H1 (cell line): ENCODE results near the gene ARMC5. TPM values are rescaled to one million over a fixed set of nuclear protein-coding genes. Genes with fewer than 3 reads are reported as not detected.

Source experiments
- CTCF ChIA-PET: fragments of 300-600 bp; sonication (Branson Sonifier 250); formaldehyde crosslinking; loops from one replicate; lab custom pipeline; 2021; ENCODE audit not compliant: partially characterized antibody; lab: Charles Lee
- POLR2A ChIA-PET: fragments of 300-600 bp; sonication (Branson Sonifier 250); formaldehyde crosslinking; loops from one replicate; lab custom pipeline; 2021; ENCODE audit warnings: inconsistent platforms; ENCODE audit not compliant: partially characterized antibody; lab: Charles Lee
- DNase-seq, 2 experiments: peaks; one replicate each; pipeline versions ENCODE4 v3.0.0 to v3.0.0-alpha.2; 2010 to 2022; ENCODE audit warnings: low spot score in 2 of 2, low read depth in 1 of 2, mixed read lengths in 1 of 2
- FAIRE-seq: peaks from 2 replicates; lab custom pipeline; 2011; peaks lifted over from hg19 to GRCh38; lab: Jason Lieb, UNC
- H2AFZ ChIP-seq: 2 replicates; pipeline ENCODE4 v1.8.1; 2012; ENCODE audit warnings: low read length, inconsistent platforms
- H2AK5ac ChIP-seq: 2 replicates; pipeline ENCODE4 v1.6.1; 2013; ENCODE audit warnings: low read depth, low read length
- H2BK120ac ChIP-seq: replicated peaks from 2 replicates; pipeline ENCODE3; 2013; ENCODE audit warnings: low read depth, low read length, inconsistent platforms
- H2BK12ac ChIP-seq: 2 replicates; pipeline ENCODE4 v1.6.1; 2013; ENCODE audit warnings: low read depth, low read length
- H2BK15ac ChIP-seq: 2 replicates; pipeline ENCODE4 v1.6.1; 2013; ENCODE audit warnings: low read length
- H2BK20ac ChIP-seq: 2 replicates; pipeline ENCODE4 v1.6.1; 2013; ENCODE audit warnings: low read length
- H2BK5ac ChIP-seq: 2 replicates; pipeline ENCODE4 v1.6.1; 2013; ENCODE audit warnings: low read depth, low read length
- H3K14ac ChIP-seq: 2 replicates; pipeline ENCODE4 v1.6.1; 2013; ENCODE audit warnings: inconsistent platforms; ENCODE audit not compliant: insufficient read length
- H3K18ac ChIP-seq: 2 replicates; pipeline ENCODE4 v1.6.1; 2013; ENCODE audit warnings: low read length; ENCODE audit errors: extremely low read depth
- H3K23ac ChIP-seq: 2 replicates; pipeline ENCODE4 v1.6.1; 2013; ENCODE audit warnings: inconsistent platforms; ENCODE audit not compliant: insufficient read length
- H3K23me2 ChIP-seq: 2 replicates; pipeline ENCODE4 v1.6.1; 2013; ENCODE audit warnings: low read depth, low read length
- H3K27ac ChIP-seq: 2 replicates; pipeline ENCODE4 v1.6.1; 2011; ENCODE audit warnings: low read depth, low read length, inconsistent platforms
- H3K27me3 ChIP-seq, 4 experiments: replicated peaks in 1 of 4; 1 replicate in 1 of 4; 2 replicates in 3 of 4; pipeline versions ENCODE4 v1.6.1 to v1.8.1; 2011 to 2013; ENCODE audit warnings: low read length in 3 of 4, mild to moderate bottlenecking in 3 of 4, inconsistent platforms in 2 of 4, mixed read lengths in 2 of 4, moderate library complexity in 1 of 4; ENCODE audit not compliant: control insufficient read depth in 3 of 4, insufficient read depth in 3 of 4; ENCODE audit errors: extremely low read depth in 1 of 4
- H3K36me3 ChIP-seq, 4 experiments: 2 replicates each; pipeline versions ENCODE4 v1.6.1 to v1.8.1; 2011 to 2013; ENCODE audit warnings: mild to moderate bottlenecking in 4 of 4, low read length in 3 of 4, moderate library complexity in 2 of 4, control low read depth in 1 of 4, inconsistent platforms in 1 of 4; ENCODE audit not compliant: insufficient read depth in 4 of 4, control insufficient read depth in 2 of 4
- H3K4ac ChIP-seq: replicated peaks from 2 replicates; pipeline ENCODE3; 2013; ENCODE audit warnings: low read length, low read depth, mixed read lengths, inconsistent platforms; ENCODE audit not compliant: insufficient read length
- H3K4me1 ChIP-seq, 4 experiments: replicated peaks in 1 of 4; 1 replicate in 1 of 4; 2 replicates in 3 of 4; pipeline versions ENCODE4 v1.6.1 to v1.8.1; 2011 to 2013; ENCODE audit warnings: low read length in 3 of 4, inconsistent platforms in 2 of 4, mixed read lengths in 1 of 4; ENCODE audit not compliant: insufficient read depth in 4 of 4, control insufficient read depth in 3 of 4
- H3K4me2 ChIP-seq, 2 experiments: 2 replicates each; pipeline versions ENCODE4 v1.6.1 to v1.8.1; 2011 to 2013; ENCODE audit warnings: low read depth in 2 of 2, low read length in 2 of 2, control low read depth in 1 of 2, inconsistent platforms in 1 of 2, mild to moderate bottlenecking in 1 of 2; ENCODE audit not compliant: insufficient read depth in 1 of 2
- H3K4me3 ChIP-seq, 4 experiments: fragments of 200-600, 300-600 bp in 1 of 4; sonication (generic), shearing (Covaris generic), sonication (Bioruptor Twin) in 1 of 4; 2 replicates each; pipeline versions ENCODE4 v1.5.1 to v1.8.1; 2011 to 2016; ENCODE audit warnings: low read length in 4 of 4, low read depth in 3 of 4, control low read depth in 2 of 4, inconsistent platforms in 2 of 4, mild to moderate bottlenecking in 2 of 4, mixed read lengths in 1 of 4, moderate library complexity in 1 of 4; ENCODE audit not compliant: insufficient read depth in 2 of 4; ENCODE audit errors: extremely low read depth in 1 of 4
- H3K56ac ChIP-seq: replicated peaks from 2 replicates; pipeline ENCODE3; 2013; ENCODE audit warnings: low read depth, mild to moderate bottlenecking, mixed read lengths, low read length, inconsistent platforms; ENCODE audit not compliant: insufficient read length
- H3K79me1 ChIP-seq: 2 replicates; pipeline ENCODE4 v1.6.1; 2013; ENCODE audit warnings: low read depth, low read length, control low read depth
- H3K79me2 ChIP-seq, 2 experiments: 2 replicates each; pipeline versions ENCODE4 v1.6.1 to v1.8.1; 2012 to 2013; ENCODE audit warnings: low read length in 2 of 2, mild to moderate bottlenecking in 2 of 2, inconsistent platforms in 1 of 2; ENCODE audit not compliant: insufficient read depth in 2 of 2, control insufficient read depth in 1 of 2
- H3K9ac ChIP-seq, 4 experiments: replicated peaks in 1 of 4; 1 replicate in 1 of 4; 2 replicates in 3 of 4; pipeline versions ENCODE4 v1.6.1 to v1.8.1; 2011 to 2013; ENCODE audit warnings: low read depth in 3 of 4, low read length in 3 of 4, control low read depth in 2 of 4, mild to moderate bottlenecking in 2 of 4, moderate library complexity in 2 of 4, inconsistent platforms in 1 of 4; ENCODE audit errors: extremely low read depth in 1 of 4
- H3K9me3 ChIP-seq, 2 experiments: 2 replicates each; pipeline versions ENCODE4 v1.6.1 to v1.8.1; 2012 to 2013; ENCODE audit warnings: mild to moderate bottlenecking in 2 of 2, moderate library complexity in 2 of 2, control low read depth in 1 of 2, inconsistent platforms in 1 of 2, low read depth in 1 of 2, low read length in 1 of 2, mixed read lengths in 1 of 2; ENCODE audit not compliant: insufficient read depth in 2 of 2
- H4K20me1 ChIP-seq, 2 experiments: replicated peaks in 1 of 2; 2 replicates each; pipeline versions ENCODE3 to v1.8.1; 2011 to 2013; ENCODE audit warnings: inconsistent platforms in 2 of 2, low read length in 2 of 2, mild to moderate bottlenecking in 1 of 2; ENCODE audit not compliant: insufficient read depth in 2 of 2, control insufficient read depth in 1 of 2
- H4K5ac ChIP-seq: 2 replicates; pipeline ENCODE4 v1.6.1; 2013; ENCODE audit warnings: low read length, low read depth, mixed read lengths, inconsistent platforms; ENCODE audit not compliant: insufficient read length
- H4K8ac ChIP-seq: 2 replicates; pipeline ENCODE4 v1.8.0; 2013; ENCODE audit warnings: mild to moderate bottlenecking, moderate library complexity, low read length, inconsistent platforms; ENCODE audit not compliant: insufficient read depth; ENCODE audit errors: extremely low read depth
- H4K91ac ChIP-seq: replicated peaks from 2 replicates; pipeline ENCODE3; 2013; ENCODE audit warnings: low read length, mixed read lengths, inconsistent platforms; ENCODE audit not compliant: insufficient read length
- BACH1 ChIP-seq: IDR thresholded peaks from 2 replicates; pipeline ENCODE4 v1.6.1; 2012; ENCODE audit warnings: low read length, improper control_type of control experiment
- EGR1 ChIP-seq: IDR thresholded peaks from 2 replicates; pipeline ENCODE4 v1.6.1; 2011; ENCODE audit warnings: low read depth, low read length, borderline replicate concordance
- FOSL1 ChIP-seq: IDR thresholded peaks from 2 replicates; pipeline ENCODE4 v1.6.1; 2011; ENCODE audit warnings: mild to moderate bottlenecking, low read depth, low read length, moderate library complexity; ENCODE audit not compliant: insufficient read depth
- GABPA ChIP-seq: IDR thresholded peaks from 2 replicates; pipeline ENCODE4 v1.6.1; 2011; ENCODE audit warnings: mild to moderate bottlenecking, low read length, moderate library complexity, borderline replicate concordance; ENCODE audit not compliant: insufficient read depth
- HDAC2 ChIP-seq, 2 experiments: fragments of 300-600 bp in 1 of 2; sonication (generic) in 1 of 2; IDR thresholded peaks; 2 replicates each; pipeline ENCODE4 v1.6.1; 2011 to 2012; ENCODE audit warnings: low read depth in 2 of 2, low read length in 2 of 2, mild to moderate bottlenecking in 2 of 2, moderate library complexity in 2 of 2, borderline replicate concordance in 1 of 2, inconsistent platforms in 1 of 2
- HDAC6 ChIP-seq: IDR thresholded peaks from one replicate; pipeline ENCODE4 v1.7.1; 2012; ENCODE audit warnings: low read depth, mild to moderate bottlenecking, inconsistent platforms, low read length, moderate library complexity
- KDM5A ChIP-seq: fragments of 200-600 bp; IDR thresholded peaks from 2 replicates; pipeline ENCODE4 v1.7.1; 2012; ENCODE audit warnings: mild to moderate bottlenecking, low read length, inconsistent platforms, mixed read lengths
- MAFK ChIP-seq: IDR thresholded peaks from 2 replicates; pipeline ENCODE4 v1.6.1; 2012; ENCODE audit warnings: low read depth, mild to moderate bottlenecking, improper control_type of control experiment, low read length
- POLR2A ChIP-seq, 2 experiments: IDR thresholded peaks; 1 replicate in 1 of 2; 2 replicates in 1 of 2; pipeline ENCODE4 v1.6.1; 2011; ENCODE audit warnings: low read depth in 2 of 2, low read length in 2 of 2, mild to moderate bottlenecking in 2 of 2; ENCODE audit errors: control extremely low read depth in 1 of 2
- RNF2 ChIP-seq: fragments of 200-900, 300-1000 bp; sonication (generic); IDR thresholded peaks from 2 replicates; pipeline ENCODE4 v1.7.1; 2016; ENCODE audit warnings: borderline replicate concordance, low read depth, mild to moderate bottlenecking, antibody characterized with exemption, low read length; ENCODE audit not compliant: poor library complexity, severe bottlenecking; ENCODE audit errors: missing control alignments
- SRF ChIP-seq: IDR thresholded peaks from 2 replicates; pipeline ENCODE4 v1.6.1; 2011; ENCODE audit warnings: mild to moderate bottlenecking, low read depth, low read length, moderate library complexity
- TAF7 ChIP-seq: optimal IDR thresholded peaks from 2 replicates; pipeline ENCODE3; 2011; ENCODE audit warnings: low read depth, mild to moderate bottlenecking, inconsistent platforms, low read length, moderate library complexity, borderline replicate concordance
- WGBS, 2 experiments: shearing (Covaris generic) in 1 of 2; methylation state at CpG; one replicate each; pipeline versions ENCODE4 v1.1.6 to v1.1.7; 2013 to 2015; ENCODE audit warnings: low lambda C conversion rate in 2 of 2, mixed read lengths in 2 of 2, inconsistent platforms in 1 of 2, low coverage in 1 of 2, missing lambda C conversion rate in 1 of 2; ENCODE audit not compliant: insufficient replicate concordance in 2 of 2, insufficient coverage in 1 of 2, insufficient read length in 1 of 2; ENCODE audit errors: extremely low coverage in 1 of 2, missing lambda C conversion rate in 1 of 2; 5-methylcytosine and 5-hydroxymethylcytosine counted together
- polyA plus RNA-seq, 7 experiments: library from polyadenylated mRNA; depleted of rRNA in 3 of 7; stranded (reverse) in 5 of 7; unstranded in 2 of 7; fragments of >200 nt in 5 of 7; fragments of 200-250 nt in 2 of 7; gene quantifications; 1 replicate in 5 of 7; 2 replicates in 1 of 7; 4 replicates in 1 of 7; pipeline versions ENCODE4 v1.2.1 to v1.2.3, GENCODE V29; 2011 to 2013; ENCODE audit warnings: missing spikeins in 2 of 7, mixed read lengths in 2 of 7
- total RNA-seq: library from RNA; stranded (reverse); fragmentation: NEBNext Ultra II Directional; extraction: Animal tissue kit (Norgen Biotek cat#: 25700); gene quantifications from 2 replicates; pipeline ENCODE4 v1.2.1, GENCODE V29; 2021
- TF ChIP-seq, protein P1 (sequence below): IDR thresholded peaks from 2 replicates; pipeline ENCODE4 v1.6.1; 2011; ENCODE audit warnings: low read length, improper control_type of control experiment

Gene ARMC5
- total and polyA plus RNA-seq, 2 of the 8 experiments (the other 6 are each of a cell fraction or from before 2014, with no cell fraction given), result 7.8 to 8.7 TPM

GRCh38 chr16:31505483-31505882, 46.2 kb downstream of the ARMC5 start:
- Histone ChIP-seq H2AK5ac (no peak overlapping the region), H3K9ac (no peak overlapping the region), H3K14ac (no peak overlapping the region), H3K23ac (no peak overlapping the region), H3K27me3 (no peaks in the 10 kb centered on the region), H2BK120ac (no peak overlapping the region), H3K27ac (no peak overlapping the region), H3K79me1 (0 out of 2 replicates have a peak, but pooled peaks cover 2% of the 10 kb centered on the region), H3K79me2 (peaks cover 0 to 6% of the 10 kb centered on the region in 2 experiments; a peak in 1 of 4 replicates), H4K20me1 (no peaks in the 10 kb centered on the region), H3K9me3 (no peaks in the 10 kb centered on the region), H3K4me1 (peaks cover 2 to 10% (median 9%) of the 10 kb centered on the region in 4 experiments), H3K23me2 (peaks cover 4% of the 10 kb centered on the region; the same call in 1 of the 2 replicates), H4K5ac (no peak overlapping the region), H3K4me3 (no peak overlapping the region), H2AFZ (no peak overlapping the region), H3K18ac (no peak overlapping the region), H2BK15ac (no peak overlapping the region), H3K4me2 (no peak overlapping the region), H3K4ac (no peak overlapping the region), H2BK12ac (no peak overlapping the region), H3K56ac (no peak overlapping the region), H3K36me3 (peaks cover 0 to 1% (median 0%) of the 10 kb centered on the region in 4 experiments; a peak in 1 of 8 replicates), H4K91ac (no peak overlapping the region), H2BK20ac (no peak overlapping the region), H4K8ac (no peak overlapping the region), H2BK5ac (no peak overlapping the region)
- TF ChIP-seq KDM5A (no peak), POLR2A (IDR thresholded peaks at IDR 0.05; ENCODE audit: control extremely low read depth in 1 of 2, low read depth in 2 of 2, low read length in 2 of 2) (no peak), RNF2 (no peak), MAFK (no peak), SRF (no peak), HDAC6 (no peak), TAF7 (no peak), EGR1 (no peak), HDAC2 (IDR thresholded peaks at IDR 0.05; ENCODE audit: borderline replicate concordance in 1 of 2, low read depth in 2 of 2, low read length in 2 of 2) (no peak), BACH1 (no peak), FOSL1 (no peak), GABPA (no peak)
- TF ChIP-seq, protein P1, sequence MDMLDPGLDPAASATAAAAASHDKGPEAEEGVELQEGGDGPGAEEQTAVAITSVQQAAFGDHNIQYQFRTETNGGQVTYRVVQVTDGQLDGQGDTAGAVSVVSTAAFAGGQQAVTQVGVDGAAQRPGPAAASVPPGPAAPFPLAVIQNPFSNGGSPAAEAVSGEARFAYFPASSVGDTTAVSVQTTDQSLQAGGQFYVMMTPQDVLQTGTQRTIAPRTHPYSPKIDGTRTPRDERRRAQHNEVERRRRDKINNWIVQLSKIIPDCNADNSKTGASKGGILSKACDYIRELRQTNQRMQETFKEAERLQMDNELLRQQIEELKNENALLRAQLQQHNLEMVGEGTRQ, result no peak
- FAIRE-seq, result no peak
- ChIA-PET POLR2A (no interaction called here), CTCF (no interaction called here)
- no peak for DNase-seq
- WGBS, 2 experiments, result 86% methylated on average over 4 of the region's 4 CpGs; no CpG with 5 or more reads in 1 of the 2 experiments
